DMS53 treated with DMSO at 0.1 percent for 48 hours (cell line): ENCODE measurements around the gene FAHD1.
"Not testable (repeated sequence)": the region's sequence is repeated elsewhere in the genome, so short reads cannot be mapped to it uniquely, and the experiment has no call there.

Experiments used
- DNase-seq: peaks from one replicate; lab custom pipeline; 2025; ENCODE audit not compliant: unreplicated experiment; lab: John Stamatoyannopoulos, UW

Gene FAHD1

DNA sequence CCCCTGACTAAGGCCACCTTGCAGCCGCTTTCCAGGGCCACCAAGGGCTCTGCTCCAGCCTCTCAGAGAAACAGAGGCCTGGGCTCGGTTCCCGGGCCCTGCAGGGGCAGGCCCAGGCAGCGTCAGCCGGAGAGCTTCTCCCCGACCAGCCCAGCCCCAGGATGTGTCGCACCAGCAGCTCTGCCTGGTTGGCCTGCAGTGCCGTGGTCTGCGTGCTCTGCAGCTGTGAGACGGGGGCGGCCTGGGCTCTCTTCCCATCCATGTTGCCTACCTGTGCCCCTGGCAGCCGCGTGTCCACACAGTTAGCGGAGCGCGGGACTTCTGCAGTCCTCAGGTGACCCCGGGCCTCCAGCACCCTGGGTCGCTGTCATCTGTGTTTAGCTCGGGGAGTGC lies 38.3 kb upstream of the FAHD1 start:
- no peak for DNase-seq

DNA sequence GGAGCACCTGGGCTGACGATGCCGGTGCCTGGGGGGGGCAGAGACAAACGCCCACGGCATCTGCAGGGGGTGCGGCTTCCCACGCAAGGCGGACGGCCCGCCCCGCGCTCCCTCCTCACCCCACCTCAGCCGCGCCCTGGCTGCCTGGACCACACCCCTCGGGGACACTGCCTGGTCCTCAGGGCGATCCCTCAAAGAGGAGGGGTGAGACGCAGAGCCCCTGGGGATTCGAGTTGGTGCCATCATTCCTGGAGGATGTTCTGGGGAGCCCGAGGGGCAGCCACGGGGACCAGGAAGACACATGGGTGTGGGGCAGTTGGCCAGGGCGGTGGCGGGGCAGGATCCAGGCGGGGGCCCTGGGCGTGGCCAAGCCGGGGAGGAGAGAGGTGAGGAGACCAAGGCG lies 37.4 kb upstream of the FAHD1 start:
- DNase-seq: no peak

DNA sequence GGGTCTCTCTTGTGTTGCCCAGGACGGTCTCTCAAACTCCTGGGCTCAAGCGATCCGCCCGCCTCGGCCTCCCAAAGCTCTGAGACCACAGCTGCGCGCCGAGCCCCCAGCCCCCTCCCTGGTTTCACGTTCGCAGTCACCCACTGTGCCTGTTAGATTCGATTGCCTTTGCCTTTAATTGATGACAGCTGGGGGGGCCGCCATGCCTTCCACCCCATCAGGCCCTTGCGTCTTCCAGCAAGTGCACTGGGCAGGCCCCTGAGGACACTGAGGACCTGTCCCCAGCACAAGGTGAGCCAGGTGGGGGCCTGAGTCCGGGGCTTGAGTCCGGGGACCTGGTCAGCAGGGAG lies 36.8 kb upstream of the FAHD1 start:
- DNase-seq: no peak

DNA sequence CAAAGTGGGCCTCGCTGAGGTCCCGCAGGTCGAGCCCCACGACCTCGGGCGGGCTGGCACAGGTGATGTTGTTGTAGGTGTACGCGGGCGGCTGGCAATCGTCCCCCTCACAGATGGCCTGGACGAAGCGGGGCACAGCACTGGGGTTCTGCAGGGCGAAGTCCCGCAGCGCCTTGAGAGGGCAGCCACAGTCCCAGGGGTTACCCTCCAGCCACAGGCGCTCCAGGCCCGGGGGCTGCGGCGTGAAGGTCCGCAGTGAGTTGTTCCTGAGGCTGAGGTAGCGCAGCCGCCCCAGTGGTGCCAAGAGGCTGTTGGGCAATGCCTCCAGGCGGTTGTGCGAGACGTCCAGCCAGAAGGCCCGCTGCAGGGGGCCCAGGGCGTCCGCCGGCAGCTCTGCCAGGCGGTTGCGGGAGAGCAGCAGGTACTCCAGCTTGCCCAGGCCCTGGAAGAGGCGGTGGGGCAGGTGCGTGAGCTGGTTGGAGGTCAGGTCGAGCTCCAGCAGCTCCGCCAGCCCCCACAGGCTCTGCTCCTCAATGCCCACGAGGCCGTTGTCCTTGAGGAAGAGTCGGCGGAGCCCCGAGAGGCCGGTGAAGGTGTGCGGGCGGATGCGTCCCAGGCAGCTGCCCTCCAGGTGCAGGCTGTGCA lies 36.3 kb upstream of the FAHD1 start:
- no peak for DNase-seq

DNA sequence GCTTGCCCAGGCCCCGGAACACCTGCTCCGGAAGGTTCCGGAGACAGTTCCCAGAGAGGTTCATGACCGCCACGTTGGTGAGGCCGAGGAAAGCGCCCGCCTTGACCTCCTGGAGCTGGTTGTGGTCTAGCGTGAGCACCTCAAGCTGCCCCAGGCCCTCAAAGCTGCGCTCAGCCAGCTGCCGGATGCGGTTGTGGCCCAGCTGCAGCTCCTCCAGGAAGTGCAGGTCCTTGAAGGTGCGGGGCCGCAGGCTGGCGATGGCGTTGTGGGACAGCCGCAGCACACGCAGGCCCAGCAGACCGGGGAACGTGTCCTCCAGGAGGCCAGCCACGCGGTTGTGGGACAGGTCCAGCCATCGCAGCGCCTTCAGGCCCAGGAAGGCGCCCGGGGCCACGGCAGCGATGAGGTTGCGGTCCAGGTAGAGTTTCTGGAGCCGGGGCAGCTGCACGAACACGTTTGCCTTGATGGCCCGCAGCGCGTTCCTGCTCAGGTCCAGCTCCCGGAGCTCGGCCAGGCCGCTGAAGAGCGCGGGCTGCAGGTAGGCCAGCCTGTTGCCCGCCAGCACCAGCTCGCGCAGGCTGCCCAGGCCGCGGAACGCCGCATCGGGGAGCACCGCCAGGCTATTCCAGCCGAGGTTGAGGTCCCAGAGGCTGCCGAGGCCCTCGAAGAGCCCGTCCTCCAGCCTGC lies 35.6 kb upstream of the FAHD1 start:
- no peak for DNase-seq

DNA sequence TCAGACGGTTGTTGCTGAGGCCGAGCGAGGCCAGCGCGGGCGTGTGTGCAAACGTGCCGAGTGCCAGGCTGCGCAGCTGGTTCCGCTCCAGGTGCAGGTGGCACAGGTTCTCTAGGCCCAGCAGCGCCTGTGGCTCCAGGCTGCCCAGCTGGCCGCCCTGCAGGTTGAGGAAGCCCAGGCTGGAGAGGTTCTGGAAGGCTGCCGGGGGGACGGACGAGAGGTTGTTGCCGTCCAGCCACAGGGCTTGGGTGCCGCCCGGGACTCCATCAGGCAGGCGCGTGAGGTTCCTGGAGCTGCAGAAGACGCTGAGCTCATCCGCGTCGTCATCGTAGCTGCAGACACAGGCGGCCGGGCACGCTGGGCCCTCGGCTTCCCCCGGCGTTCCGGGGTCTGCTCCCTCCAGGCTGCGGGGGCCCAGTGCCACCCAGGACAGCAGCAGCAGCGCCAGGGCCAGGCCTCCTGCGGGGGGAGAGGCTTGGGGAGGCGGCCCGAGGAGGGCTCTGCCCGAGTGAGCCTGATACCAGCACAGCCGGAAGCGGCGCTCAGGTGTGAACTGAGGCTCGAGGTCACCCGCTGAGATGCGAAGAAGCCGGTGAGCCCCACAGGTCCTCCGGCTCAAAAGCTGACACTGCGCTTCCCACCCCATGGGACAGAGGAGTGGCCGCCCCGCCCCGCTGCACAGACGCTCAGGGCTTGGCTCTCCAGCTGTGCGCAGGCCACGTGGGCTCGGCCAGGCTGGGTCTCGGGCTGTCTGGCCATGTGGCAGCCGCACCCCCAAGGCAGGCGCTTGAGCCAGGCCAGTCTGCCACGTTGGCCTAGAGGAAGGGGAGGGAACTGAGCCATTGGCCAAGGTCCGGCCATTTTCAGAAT lies 34.8 kb upstream of the FAHD1 start:
- DNase-seq: no peak

DNA sequence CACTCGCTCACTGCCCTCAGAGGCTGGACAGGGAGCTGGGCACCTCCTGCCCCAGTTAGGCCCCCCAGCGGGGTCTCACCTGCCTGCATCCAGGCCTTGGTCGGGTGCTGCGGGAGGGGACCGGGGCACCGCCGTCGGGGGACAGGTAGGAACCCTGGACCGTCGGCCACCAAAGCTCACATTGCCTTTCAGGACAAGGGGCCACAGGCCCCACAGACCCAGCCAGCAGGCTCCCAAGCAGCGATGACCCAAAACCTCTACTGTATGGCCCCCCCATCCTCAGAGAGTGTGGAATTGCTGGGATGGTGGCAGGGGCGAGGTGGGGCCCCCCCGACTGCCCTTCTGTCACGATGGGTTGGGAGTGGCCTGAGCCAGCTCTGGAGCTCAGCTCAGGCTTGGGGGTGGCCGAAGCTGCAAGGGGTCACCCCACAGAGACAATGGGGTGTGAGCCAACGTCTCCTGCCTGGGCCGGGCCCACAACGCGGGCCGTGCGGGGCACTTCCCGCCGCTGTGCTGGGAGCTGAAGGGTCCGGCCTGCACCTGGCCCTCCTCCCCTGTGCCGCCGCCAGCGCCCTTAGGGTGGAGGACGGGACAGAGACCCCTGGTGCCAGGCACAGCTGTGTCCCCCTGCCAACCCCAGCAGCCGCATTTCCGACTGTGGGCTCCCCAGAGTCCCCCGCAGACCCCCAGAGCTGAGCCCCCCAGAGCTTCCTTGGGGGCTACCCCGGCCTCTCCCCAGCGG lies 34.0 kb upstream of the FAHD1 start:
- DNase-seq: no peak

DNA sequence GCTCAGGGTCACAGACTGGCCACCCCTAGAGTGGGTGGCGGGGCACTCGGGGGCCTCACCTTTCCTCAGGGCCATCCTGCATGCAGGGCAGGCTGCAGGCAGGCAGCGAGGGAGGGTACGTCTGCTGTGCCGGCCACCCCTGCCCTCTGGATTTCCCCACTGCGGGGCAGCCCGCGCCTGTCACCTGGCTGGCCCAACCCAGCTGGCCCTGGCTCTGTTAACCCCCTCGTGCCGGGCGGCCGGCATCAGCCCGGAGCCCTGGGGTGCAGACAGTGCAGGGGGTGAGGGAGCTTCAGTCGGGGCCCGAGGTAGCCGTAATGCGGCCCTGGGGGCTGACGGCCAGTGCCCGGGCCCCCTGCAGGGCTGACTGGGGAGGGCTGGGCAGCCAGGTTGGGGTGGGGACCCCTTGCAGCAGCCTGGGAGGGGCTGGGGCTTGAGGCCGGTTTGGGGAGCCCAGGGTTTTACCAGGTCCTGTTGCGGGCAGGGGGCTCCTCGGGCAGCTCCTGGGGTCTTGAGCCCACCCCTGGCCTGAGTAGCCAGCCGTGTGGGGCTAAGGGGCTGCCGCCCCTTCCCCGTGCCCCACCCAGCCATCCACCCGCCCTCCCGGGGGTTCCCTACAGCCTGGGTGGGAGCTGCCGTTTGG lies 33.3 kb upstream of the FAHD1 start, which contains the start of gene IGFALS:
Gene IGFALS (minus strand): TSS at position 128 of the 643 bp plus-strand sequence. CDS start 53 bp downstream, at position 75.
- DNase-seq: no peak

DNA sequence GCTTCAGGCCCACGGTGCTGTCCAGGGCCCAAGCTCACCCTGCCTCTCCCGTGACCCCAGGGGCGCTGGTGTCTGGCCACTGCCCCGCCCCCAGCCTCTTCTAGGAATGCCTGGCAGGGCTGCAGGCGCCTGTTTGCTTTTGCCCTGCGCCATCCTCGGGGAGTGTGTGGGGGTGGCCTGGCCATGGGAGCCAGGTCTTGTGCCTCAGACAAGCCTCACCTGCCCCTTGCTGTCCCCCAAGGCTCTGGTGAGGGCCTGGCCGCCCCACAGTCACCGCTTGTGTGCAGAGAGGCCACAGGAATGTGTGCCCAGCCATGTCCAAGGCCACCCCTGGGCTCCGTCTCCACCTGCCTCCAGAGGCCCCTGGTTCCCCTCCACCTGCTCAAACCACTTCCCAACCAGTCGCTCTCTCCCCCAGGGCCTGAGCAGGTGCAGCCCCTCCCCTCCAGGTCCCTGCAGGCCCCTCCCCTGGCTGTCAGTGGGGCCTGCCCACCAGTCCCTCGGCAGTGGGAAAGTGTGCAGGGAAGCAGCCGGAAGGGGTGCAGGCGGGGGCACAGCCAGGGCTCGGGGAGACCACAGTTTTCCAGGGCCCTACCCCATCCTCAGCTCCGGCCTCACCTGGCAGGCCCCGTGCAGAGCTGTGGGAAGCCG lies 32.7 kb upstream of the FAHD1 start:
- DNase-seq: no peak

DNA sequence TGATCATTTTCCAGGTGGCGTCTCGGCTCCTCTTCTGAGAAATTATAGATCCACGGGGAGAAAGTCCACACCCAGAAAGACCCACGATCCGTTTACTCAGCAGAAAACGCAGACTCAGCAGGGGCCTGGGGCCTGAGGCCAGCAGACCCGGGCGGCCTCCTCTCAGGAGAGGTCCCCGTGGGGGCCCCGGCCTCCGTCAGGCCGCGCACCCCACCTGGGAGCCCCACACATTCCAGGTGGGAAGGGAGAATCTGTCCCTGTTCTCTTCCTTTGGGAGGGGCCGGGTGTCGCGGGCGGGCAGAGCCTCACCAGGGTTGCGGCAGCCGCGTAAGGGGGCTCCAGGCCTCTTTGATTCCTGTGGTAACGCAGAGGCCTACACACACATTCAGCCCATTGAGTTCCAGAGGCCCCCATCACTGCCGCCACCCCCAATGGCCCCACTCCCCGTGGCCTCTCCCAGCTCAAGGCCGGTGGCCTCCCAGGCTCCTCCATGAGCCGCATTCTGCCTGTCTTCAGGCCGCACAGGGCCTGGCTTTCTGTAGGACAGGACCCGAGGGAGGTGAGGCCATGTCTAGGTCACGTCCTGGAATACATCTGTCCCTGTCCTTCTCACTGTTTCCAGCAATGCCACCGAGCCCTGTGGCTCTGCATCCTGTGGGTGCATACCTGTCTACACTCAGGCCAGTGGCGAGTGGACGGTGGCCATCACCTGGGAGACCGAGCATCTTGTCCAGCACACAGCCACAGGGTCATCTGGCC lies 31.9 kb upstream of the FAHD1 start:
- no peak for DNase-seq

DNA sequence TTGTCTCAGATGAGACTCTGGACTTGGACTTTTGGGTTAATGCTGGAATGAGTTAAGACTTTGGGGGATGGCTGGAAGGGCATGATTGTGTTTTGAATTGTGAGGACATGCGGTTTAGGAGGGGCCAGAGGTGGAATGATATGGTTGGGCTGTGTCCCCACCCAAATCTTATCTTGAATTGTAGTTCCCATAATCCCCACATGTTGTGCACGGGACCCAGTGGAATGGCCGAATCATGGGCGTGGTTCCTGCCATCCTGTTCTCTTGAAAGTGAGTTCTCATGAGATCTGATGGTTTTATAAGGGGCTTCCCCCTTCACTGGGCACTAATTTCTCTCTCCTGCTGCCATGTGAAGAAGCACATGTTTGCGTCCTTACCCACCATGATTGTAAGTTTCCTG lies 27.7 kb upstream of the FAHD1 start:
- DNase-seq: not testable (repeated sequence)

DNA sequence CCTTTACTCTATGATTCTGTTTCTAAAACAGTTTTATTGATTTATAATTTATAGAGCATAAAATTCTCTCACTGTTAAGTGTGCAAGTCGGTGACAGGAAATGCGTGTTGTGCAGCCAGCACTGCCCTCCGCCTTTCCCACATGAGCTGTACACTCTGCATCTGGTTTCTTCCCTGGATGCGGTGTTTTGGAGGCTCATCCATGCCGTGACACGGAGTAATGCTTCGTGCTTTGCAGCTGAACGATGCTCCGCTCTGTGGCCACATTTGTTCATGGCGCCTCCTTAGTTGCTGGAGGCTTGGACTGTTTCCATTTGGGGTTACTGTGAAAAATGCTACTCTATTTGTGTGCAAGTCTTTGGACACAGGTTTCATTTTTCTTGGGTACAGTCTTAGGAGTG lies 26.3 kb upstream of the FAHD1 start:
- no peak for DNase-seq

DNA sequence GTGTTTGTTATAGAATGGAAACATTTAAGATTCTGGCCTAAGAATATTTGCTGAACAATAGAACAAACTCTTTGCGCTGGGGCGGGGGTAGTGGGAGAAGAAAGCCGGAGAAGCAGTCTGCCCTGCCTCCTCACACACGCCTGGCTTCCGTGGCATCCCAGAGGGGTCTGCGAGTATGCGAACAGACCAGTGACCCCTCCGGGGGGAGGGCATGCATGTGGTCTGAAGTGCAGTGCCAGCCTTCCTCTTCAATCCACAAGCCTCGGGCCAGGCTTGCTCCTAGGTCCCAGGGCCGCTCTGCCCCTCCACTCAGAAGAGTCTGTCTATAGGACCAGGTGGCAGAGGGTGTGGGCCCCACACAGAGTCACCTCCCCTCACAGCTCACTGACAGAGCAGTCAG lies 19.4 kb upstream of the FAHD1 start:
- no peak for DNase-seq

DNA sequence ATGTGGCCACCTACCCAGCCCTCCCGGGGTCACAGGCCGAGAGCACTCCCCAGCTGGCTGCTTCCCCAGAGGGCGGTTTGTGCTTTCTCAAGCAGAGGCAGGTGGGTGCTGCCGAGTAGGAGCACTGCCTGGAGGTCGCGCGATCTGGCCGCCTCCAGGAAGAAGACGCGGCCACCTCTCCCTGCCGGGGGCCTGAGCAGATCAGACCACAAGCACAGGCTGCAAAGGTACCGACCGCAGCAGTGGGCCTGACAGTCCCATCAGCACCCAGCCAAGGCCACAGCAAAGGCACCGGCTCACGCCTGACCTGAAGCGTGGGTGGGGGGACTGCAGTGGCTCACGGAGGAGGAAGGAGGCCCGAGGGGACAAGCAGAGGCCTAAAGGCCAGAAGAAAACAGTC lies 18.3 kb upstream of the FAHD1 start:
- DNase-seq: no peak

DNA sequence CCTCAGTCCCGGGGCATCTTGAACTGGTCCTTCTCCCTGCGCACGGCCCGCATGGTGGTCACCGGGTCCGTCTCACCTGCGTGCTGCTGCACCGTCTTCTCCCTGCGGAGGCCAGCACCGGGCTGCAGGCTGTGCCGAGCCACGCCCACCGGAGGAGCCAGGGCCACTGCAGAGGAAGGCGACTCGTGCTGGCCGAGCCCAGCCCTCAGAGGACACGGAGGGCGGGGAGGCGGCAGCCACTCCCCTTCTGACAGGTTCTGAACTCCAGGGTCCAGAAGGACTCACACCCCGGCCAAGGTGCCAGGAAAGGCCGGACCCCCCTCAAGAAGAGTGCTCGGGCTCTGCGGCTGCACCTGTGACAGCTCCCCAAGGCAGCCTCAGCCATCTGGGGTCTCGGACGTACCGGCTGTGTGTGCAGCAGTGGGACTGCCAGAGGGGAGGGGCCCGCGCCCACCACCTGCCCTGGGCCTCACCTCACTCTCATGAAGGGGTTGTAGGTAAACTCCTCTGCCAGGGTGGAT lies 17.7 kb upstream of the FAHD1 start:
- DNase-seq: no peak

DNA sequence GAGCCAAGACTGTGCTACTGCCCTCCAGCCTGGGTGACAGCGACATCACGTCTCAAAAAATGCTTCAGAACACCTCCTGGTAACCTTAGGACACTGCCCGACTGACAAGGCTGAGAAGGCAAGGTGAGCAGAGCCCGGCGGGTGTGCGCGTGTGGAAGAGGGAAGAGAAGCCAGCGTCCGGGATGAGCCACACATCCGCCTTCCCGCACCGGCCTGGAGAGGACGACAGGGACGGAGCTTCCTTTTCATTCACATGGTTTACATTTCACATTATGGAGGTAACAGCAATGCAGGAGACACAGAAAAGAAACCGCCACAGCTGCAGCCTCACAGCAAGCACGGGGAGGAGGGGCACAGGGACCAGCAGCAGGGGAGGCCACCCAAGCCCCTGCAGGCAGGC lies 16.9 kb upstream of the FAHD1 start:
- DNase-seq: no peak

DNA sequence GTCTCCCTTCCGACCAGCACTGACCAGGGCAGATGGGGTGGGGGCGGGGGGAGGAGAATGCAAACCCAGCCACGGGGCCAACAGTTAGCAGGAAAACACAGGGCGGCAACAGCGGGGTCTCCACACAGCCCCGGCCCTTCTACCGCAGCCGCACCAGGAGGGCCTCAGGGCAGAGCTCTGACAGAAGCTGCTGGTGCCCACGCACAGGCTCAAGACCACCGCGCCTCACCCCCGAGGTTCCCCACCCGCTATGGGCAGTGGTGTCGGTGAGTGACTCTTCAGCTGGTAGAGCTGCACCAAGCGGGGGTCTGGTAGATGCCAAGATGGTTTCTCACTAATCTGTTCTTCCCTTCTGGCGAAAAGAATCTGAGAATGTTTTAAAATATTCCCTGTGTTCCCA lies 16.5 kb upstream of the FAHD1 start:
- no peak for DNase-seq

DNA sequence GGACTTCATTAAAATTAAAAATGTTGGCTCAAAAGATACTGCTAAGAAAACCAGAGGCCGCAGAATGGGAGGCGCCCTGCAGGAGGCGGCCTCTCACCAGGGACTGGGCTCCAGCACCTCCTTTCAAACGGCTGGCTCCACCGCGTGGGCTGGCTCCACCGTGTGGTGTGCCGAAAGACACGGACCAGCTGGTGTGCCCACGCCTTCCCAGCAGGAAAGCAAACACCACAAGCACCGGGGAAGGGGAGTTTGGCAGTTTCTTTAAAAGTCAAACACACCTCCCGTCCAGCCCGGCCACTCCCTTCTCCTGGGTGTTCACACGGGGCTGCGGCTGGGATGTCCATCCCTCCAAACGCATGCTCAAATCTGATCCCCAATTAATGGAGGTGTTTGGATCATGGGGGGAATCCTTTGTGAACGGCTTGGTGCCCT lies 14.3 kb upstream of the FAHD1 start:
- peak; percentile 19 for DNase-seq

DNA sequence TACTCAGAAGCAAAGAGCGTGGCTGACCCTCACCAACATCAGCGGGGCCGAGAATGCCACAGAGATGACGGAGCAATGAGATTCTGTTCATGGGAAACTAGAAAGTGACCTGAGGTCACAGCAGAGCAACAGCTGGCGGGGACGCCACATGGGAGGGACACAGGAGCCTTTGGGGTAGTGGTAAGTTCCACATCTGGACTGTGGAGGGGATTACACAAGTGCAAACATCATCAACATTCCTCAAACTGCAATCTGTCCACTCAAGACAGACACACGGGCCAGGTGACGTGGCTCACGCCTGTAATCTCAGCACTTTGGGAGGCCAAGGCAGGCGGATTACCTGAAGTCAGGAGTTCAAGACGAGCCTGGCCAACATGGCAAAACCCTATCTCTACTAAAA lies 11.5 kb upstream of the FAHD1 start:
- DNase-seq: no peak
